OCI-LY1 (cell line): ENCODE results near the gene SCTR.

Source experiments
- EZH2 ChIP-seq: fragments of 200-600 bp; sonication (generic), shearing (Covaris generic); IDR thresholded peaks from 2 replicates; pipeline ENCODE4 v1.8.0; 2017; ENCODE audit warnings: borderline replicate concordance, mixed run types, mild to moderate bottlenecking, antibody characterized with exemption, low read length, moderate library complexity, mixed read lengths
- TF ChIP-seq, protein P1 (sequence below): fragments of 200-600 bp; sonication (generic), shearing (Covaris generic); IDR thresholded peaks from 2 replicates; pipeline ENCODE4 v1.5.1; 2017; ENCODE audit warnings: mild to moderate bottlenecking, antibody characterized with exemption, low read length, moderate library complexity, mixed read lengths

DNA sequence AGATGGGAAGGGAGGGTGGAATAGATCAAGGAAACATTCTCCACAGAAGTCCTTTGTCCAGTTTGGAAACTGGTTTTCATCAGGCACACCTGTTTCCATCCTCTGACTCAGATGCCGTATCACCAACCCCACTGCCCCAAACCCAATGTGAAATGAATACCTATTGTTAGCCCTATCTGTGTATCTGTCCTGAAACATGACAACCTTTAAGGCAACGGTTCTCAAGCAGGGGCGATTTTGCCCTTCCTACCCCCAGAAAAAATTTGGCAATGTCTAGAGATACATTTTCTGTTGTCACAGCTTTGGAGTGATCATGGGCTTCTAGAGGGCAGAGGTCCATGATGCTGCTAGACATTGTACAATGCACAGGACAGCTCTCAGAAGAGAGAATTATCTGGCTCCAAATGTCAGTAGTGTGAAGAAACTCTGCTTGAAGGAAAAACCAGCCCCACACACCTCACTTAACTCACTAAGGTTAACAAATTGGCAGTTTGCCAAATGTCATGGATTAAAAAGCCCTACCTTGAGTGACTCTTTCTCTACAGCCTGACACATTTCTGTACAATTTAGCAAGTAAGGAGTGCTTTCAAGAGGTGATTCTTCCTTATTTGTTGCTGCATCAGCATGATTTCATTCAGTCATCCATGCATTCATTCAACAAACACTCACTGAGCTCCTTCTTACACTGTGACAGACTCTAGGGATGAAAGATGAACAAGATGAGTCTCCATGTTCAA lies 3.4 kb downstream of the SCTR start:
- no peak for TF ChIP-seq EZH2
- TF ChIP-seq, protein P1, sequence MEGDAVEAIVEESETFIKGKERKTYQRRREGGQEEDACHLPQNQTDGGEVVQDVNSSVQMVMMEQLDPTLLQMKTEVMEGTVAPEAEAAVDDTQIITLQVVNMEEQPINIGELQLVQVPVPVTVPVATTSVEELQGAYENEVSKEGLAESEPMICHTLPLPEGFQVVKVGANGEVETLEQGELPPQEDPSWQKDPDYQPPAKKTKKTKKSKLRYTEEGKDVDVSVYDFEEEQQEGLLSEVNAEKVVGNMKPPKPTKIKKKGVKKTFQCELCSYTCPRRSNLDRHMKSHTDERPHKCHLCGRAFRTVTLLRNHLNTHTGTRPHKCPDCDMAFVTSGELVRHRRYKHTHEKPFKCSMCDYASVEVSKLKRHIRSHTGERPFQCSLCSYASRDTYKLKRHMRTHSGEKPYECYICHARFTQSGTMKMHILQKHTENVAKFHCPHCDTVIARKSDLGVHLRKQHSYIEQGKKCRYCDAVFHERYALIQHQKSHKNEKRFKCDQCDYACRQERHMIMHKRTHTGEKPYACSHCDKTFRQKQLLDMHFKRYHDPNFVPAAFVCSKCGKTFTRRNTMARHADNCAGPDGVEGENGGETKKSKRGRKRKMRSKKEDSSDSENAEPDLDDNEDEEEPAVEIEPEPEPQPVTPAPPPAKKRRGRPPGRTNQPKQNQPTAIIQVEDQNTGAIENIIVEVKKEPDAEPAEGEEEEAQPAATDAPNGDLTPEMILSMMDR = no peak
